Neural progenitor cell (in vitro differentiated cells): ENCODE measurements around the gene TBL1X. TPM values are rescaled to one million over a fixed set of nuclear protein-coding genes. Genes with fewer than 3 reads are reported as not detected.

Experiments
- DNase-seq: peaks from one replicate; pipeline ENCODE4 v3.0.0-alpha.2; 2016; ENCODE audit warnings: low spot score
- H2AFZ ChIP-seq: fragments of 200-600 bp; sonication (generic); replicated peaks from 2 replicates; pipeline ENCODE4 v1.6.1; 2016; ENCODE audit warnings: antibody characterized with exemption
- H3F3A ChIP-seq: fragments of 200-600 bp; sonication (generic); 2 replicates; pipeline ENCODE4 v1.6.1; 2016; ENCODE audit warnings: antibody characterized with exemption, low read depth
- H3K27ac ChIP-seq: fragments of 200-600 bp; sonication (generic); 2 replicates; pipeline ENCODE4 v1.5.1; 2016; ENCODE audit warnings: mild to moderate bottlenecking
- H3K27me3 ChIP-seq: fragments of 200-600 bp; sonication (generic); 2 replicates; pipeline ENCODE4 v1.6.1; 2016; ENCODE audit warnings: mild to moderate bottlenecking, moderate library complexity
- H3K36me3 ChIP-seq: fragments of 200-600 bp; sonication (generic); 2 replicates; pipeline ENCODE4 v1.5.1; 2016
- H3K4me1 ChIP-seq: fragments of 200-600 bp; sonication (generic); 2 replicates; pipeline ENCODE4 v1.6.1; 2016; ENCODE audit warnings: mixed run types
- H3K4me2 ChIP-seq: fragments of 200-600 bp; sonication (generic); 2 replicates; pipeline ENCODE4 v1.6.1; 2016
- H3K4me3 ChIP-seq: fragments of 200-600 bp; sonication (generic); 2 replicates; pipeline ENCODE4 v1.5.1; 2016
- H3K79me2 ChIP-seq: fragments of 200-600 bp; sonication (generic); 2 replicates; pipeline ENCODE4 v1.6.1; 2016; ENCODE audit warnings: low read depth
- H3K9ac ChIP-seq: fragments of 200-600 bp; sonication (generic); 2 replicates; pipeline ENCODE4 v1.6.1; 2016
- H3K9me3 ChIP-seq: fragments of 200-600 bp; sonication (generic); 2 replicates; pipeline ENCODE4 v1.5.1; 2016; ENCODE audit warnings: low read depth
- H4K20me1 ChIP-seq: fragments of 200-600 bp; sonication (generic); 2 replicates; pipeline ENCODE4 v1.6.1; 2016; ENCODE audit warnings: low read depth
- H3K27ac Mint-ChIP-seq: 3 replicates; pipeline ENCODE4 v1.8.0; 2021; ENCODE audit warnings: mixed read lengths
- H3K27me3 Mint-ChIP-seq: 2 replicates; pipeline ENCODE4 v1.8.0; 2022; ENCODE audit warnings: low read depth, mild to moderate bottlenecking, inconsistent platforms, moderate library complexity, mixed read lengths; ENCODE audit not compliant: insufficient read depth
- H3K36me3 Mint-ChIP-seq: 3 replicates; pipeline ENCODE4 v1.8.0; 2021; ENCODE audit warnings: mixed read lengths
- H3K4me1 Mint-ChIP-seq: 3 replicates; pipeline ENCODE4 v1.8.0; 2021; ENCODE audit warnings: mixed read lengths
- H3K4me3 Mint-ChIP-seq: 3 replicates; pipeline ENCODE4 v1.8.0; 2021; ENCODE audit warnings: mild to moderate bottlenecking, moderate library complexity, mixed read lengths
- H3K9me3 Mint-ChIP-seq: 3 replicates; pipeline ENCODE4 v1.8.0; 2020; ENCODE audit warnings: mixed read lengths
- EZH2 ChIP-seq: fragments of 200-600 bp; sonication (generic); IDR thresholded peaks from 2 replicates; pipeline ENCODE4 v1.6.1; 2017; ENCODE audit warnings: antibody characterized with exemption, mild to moderate bottlenecking, moderate library complexity
- EZH2phosphoT487 ChIP-seq: fragments of 200-600 bp; sonication (generic); IDR thresholded peaks from 2 replicates; pipeline ENCODE4 v1.6.1; 2017; ENCODE audit warnings: antibody characterized with exemption
- total RNA-seq: library from RNA; depleted of rRNA; stranded (reverse); fragments of >200 nt; gene quantifications from 2 replicates; pipeline ENCODE4 v1.2.3, GENCODE V29; 2015; ENCODE audit warnings: low replicate concordance
- TF ChIP-seq, protein P1 (sequence below): fragments of 200-600 bp; sonication (generic); IDR thresholded peaks from 2 replicates; pipeline ENCODE4 v1.5.1; 2017; ENCODE audit warnings: antibody characterized with exemption, mild to moderate bottlenecking

TBL1X gene
- total RNA-seq, 1 donor from 2014 or later, result 35.7 TPM

DNA sequence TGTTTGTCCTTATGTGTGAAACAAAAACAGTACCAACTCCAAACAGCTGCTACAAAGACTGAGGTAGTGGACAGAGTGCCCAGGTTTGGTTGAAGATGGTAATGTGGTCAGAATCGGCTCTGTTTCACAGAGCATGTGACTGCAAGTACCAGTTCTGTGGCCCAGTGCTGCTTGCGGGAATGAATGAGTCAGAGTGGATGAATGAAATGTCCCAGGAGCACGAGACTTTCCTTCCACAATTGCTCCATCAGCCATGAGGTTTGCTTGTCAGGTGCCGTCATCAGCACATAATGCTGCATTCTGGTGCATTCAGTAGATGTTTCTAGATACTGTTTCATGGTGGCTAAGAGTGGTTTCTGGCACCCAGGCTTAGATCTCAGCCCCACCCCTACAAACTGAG is 216.6 kb downstream of the TBL1X start:
- Histone ChIP-seq H3K4me2 (no peak overlapping the region), H3K4me3 (no peak overlapping the region), H3K36me3 (no peaks in the 10 kb centered on the region), H4K20me1 (no peaks in the 10 kb centered on the region), H3K9ac (no peak overlapping the region), H3K4me1 (no peaks in the 10 kb centered on the region), H3K79me2 (no peaks in the 10 kb centered on the region), H3K27ac (no peak overlapping the region), H3K27me3 (no peaks in the 10 kb centered on the region), H2AFZ (no peak overlapping the region), H3F3A (no peaks in the 10 kb centered on the region), H3K9me3 (no peaks in the 10 kb centered on the region)
- TF ChIP-seq, protein P1, sequence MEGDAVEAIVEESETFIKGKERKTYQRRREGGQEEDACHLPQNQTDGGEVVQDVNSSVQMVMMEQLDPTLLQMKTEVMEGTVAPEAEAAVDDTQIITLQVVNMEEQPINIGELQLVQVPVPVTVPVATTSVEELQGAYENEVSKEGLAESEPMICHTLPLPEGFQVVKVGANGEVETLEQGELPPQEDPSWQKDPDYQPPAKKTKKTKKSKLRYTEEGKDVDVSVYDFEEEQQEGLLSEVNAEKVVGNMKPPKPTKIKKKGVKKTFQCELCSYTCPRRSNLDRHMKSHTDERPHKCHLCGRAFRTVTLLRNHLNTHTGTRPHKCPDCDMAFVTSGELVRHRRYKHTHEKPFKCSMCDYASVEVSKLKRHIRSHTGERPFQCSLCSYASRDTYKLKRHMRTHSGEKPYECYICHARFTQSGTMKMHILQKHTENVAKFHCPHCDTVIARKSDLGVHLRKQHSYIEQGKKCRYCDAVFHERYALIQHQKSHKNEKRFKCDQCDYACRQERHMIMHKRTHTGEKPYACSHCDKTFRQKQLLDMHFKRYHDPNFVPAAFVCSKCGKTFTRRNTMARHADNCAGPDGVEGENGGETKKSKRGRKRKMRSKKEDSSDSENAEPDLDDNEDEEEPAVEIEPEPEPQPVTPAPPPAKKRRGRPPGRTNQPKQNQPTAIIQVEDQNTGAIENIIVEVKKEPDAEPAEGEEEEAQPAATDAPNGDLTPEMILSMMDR, result no peak
- no peak for TF ChIP-seq EZH2phosphoT487
- no peak for TF ChIP-seq EZH2
- Mint-ChIP-seq H3K27ac (no peak overlapping the region), H3K9me3 (peaks cover 8% of the 10 kb centered on the region), H3K27me3 (peaks cover 3% of the 10 kb centered on the region), H3K4me1 (no peaks in the 10 kb centered on the region), H3K36me3 (peaks cover 51% of the 10 kb centered on the region), H3K4me3 (no peak overlapping the region)
- no peak for DNase-seq

DNA sequence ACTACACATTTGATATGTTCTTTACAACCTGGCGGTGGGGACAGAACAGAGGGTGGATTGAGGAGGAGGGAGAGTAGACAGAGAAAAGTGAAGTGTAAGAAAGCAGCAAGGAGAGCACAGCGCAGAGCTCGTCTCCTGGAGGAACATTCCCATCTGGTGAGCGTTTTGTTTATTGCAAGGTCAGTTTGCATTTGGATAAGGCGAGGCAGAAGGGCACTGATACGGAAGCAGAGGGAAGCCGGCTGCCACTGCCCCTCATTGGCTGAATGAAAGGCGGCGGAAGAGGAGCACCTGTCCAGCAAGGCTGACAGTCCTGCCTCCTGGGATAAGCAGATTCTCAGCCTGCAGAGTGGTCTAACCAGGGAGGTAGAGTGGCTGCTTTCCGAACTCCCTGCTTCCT is 217.6 kb downstream of the TBL1X start:
- Mint-ChIP-seq H3K27me3 (peaks cover 3% of the 10 kb centered on the region), H3K9me3 (no peaks in the 10 kb centered on the region)
- DNase-seq, result peak; percentile 13

DNA sequence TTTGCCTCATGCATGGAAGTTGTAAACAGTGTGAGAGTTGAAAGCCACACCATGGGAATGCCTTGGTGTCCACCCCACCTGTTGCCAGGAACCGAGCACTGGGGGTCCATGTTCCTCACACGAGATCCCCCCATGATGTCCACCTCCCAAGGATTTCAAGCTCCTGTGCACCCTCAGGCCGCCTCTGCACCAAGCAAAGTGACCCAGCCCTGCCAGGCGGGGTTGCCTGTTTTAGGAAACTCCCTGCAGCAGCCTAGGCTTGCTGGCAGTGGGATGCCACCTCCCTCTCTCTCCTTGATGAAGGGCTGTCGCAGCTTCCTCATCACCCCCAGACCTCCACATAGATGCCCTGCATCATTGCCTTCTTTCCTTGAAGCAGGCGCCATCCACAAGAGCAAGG is 218.0 kb downstream of the TBL1X start:
- Mint-ChIP-seq H3K36me3 (peaks cover 44% of the 10 kb centered on the region), H3K9me3 (no peaks in the 10 kb centered on the region), H3K27ac (no peak overlapping the region), H3K4me1 (no peaks in the 10 kb centered on the region), H3K4me3 (no peak overlapping the region), H3K27me3 (peaks cover 3% of the 10 kb centered on the region)
- TF ChIP-seq EZH2phosphoT487, result no peak
- TF ChIP-seq EZH2, result no peak
- TF ChIP-seq, protein P1, result no peak
- no peaks in the 10 kb centered on the region for H3K27me3 ChIP-seq
- DNase-seq, result no peak
- no peaks in the 10 kb centered on the region for H3K36me3 ChIP-seq
- no peak overlapping the region for H3K4me2 ChIP-seq
- H3K27ac ChIP-seq, result no peak overlapping the region
- H3K4me3 ChIP-seq, result no peak overlapping the region
- no peaks in the 10 kb centered on the region for H3K79me2 ChIP-seq
- no peaks in the 10 kb centered on the region for H3K4me1 ChIP-seq
- H3K9ac ChIP-seq, result no peak overlapping the region
- no peaks in the 10 kb centered on the region for H3K9me3 ChIP-seq
- no peaks in the 10 kb centered on the region for H4K20me1 ChIP-seq
- H3F3A ChIP-seq, result no peaks in the 10 kb centered on the region
- H2AFZ ChIP-seq, result no peak overlapping the region

More for the DNA sequence above, 217.6 kb downstream of the TBL1X start:
- H3K4me1 Mint-ChIP-seq, result no peaks in the 10 kb centered on the region
- no peaks in the 10 kb centered on the region for H3K4me1 ChIP-seq
- no peaks in the 10 kb centered on the region for H3F3A ChIP-seq
- H2AFZ ChIP-seq, result no peak overlapping the region
- no peak overlapping the region for H3K27ac Mint-ChIP-seq
- no peak overlapping the region for H3K27ac ChIP-seq
- no peaks in the 10 kb centered on the region for H4K20me1 ChIP-seq
- H3K27me3 ChIP-seq, result no peaks in the 10 kb centered on the region
- H3K9ac ChIP-seq, result no peak overlapping the region
- no peak overlapping the region for H3K4me2 ChIP-seq
- no peak overlapping the region for H3K4me3 Mint-ChIP-seq
- no peak overlapping the region for H3K4me3 ChIP-seq
- no peaks in the 10 kb centered on the region for H3K9me3 ChIP-seq
- H3K36me3 Mint-ChIP-seq, result peaks cover 49% of the 10 kb centered on the region
- no peaks in the 10 kb centered on the region for H3K79me2 ChIP-seq
- TF ChIP-seq, protein P1, result peak; percentile 13
- no peak for TF ChIP-seq EZH2
- no peaks in the 10 kb centered on the region for H3K36me3 ChIP-seq
